Measurements from ENCODE around the gene PRKN.

- TF ChIP-seq CTCF (IDR thresholded peaks at IDR 0.05; ENCODE audit: insufficient read depth, low read length) (no peak), GABPA (IDR thresholded peaks at IDR 0.05; ENCODE audit: low read depth) (no peak), REST (IDR thresholded peaks at IDR 0.05; ENCODE audit: insufficient replicate concordance, low read depth) (no peak), SPI1 (IDR thresholded peaks at IDR 0.05; ENCODE audit: borderline replicate concordance, low read depth) (no peak)
Measured at GRCh38 chr6:161356167-161356854, 1371.3 kb downstream of the PRKN start.
